Right ventricle myocardium inferior (tissue), 1 donor: Measurements from ENCODE around the gene MICAL2. TPM values are rescaled to one million over a fixed set of nuclear protein-coding genes. Genes with fewer than 3 reads are reported as not detected.
A peak's percentile ranks its signal among the peaks of the same experiment; 100 is the strongest.

Experiments used
- ATAC-seq: fragments of 200-7000 bp; cut with Tn5 transposase; one replicate; pipeline ENCODE4 v1.9.1; 2020; ENCODE audit warnings: mild to moderate bottlenecking, moderate library complexity
- DNase-seq: peaks from one replicate; pipeline ENCODE4 v3.0.0; 2021; ENCODE audit errors: missing footprints
- intact Hi-C: fragments of 100-400 bp; cut with DNase I; formaldehyde crosslinking; loops from one replicate; pipeline ENCODE4 v1.11.0; 2022
- total RNA-seq: library from RNA; stranded (reverse); fragmentation: NEBNext Ultra II Directional; extraction: Animal tissue kit (Norgen Biotek cat#: 25700); gene quantifications from one replicate; pipeline ENCODE4 v1.2.1, GENCODE V29; 2021
- donor health status: DM: no; HTN: yes; CAD: no; lungs with severe emphysema.

MICAL2 gene
- total RNA-seq, 1 donor from 2014 or later: 42.0 TPM

DNA sequence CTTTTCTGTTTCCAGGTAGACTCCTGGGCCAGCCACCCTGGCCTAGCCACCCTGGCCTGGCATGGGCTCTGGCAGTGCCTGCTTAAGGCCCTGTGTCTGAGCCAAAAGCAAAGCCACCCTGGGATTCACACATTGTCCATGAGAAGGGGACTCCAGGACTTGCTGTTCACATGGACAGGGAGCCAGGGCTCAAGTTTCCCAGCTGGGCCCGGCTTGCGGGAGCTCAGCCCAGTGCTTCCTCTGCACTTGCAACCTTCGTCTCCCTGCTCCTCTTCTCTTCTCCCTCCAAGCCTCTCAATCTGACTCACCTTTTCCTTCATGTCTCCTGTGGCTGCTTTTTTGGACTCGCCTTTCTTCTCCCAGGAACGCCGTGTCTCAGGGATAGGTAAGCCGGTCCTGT lies 130.3 kb downstream of the MICAL2 start:
- intact Hi-C loops: no loop called here
- ATAC-seq (no peak), DNase-seq (no peak)

DNA sequence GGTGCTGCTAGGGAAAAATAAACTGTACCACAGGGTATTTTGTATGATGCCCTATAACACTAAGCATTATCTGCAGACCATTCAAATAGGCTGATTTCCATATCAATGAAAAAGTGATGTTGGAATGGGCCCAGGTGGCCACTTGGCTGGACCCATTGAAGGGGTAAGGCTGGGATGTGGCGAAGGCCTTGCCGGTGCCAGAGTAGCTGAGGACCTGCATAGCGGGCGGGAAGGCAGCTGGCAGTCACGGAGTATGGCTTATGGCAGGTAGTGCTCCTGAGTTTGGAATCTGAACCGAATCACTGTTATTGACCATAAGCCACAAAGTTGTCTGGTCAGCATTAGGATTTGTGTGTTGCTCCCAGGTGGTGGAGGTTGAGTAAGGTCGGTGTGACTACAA lies 131.0 kb downstream of the MICAL2 start:
- DNase-seq (no peak), ATAC-seq (no peak)
- intact Hi-C loops: no loop called here

GRCh38 chr11:12241971-12242672 lies 131.7 kb downstream of the MICAL2 start:
- ATAC-seq (no peak), DNase-seq (no peak)
- intact Hi-C loops: no loop called here

DNA sequence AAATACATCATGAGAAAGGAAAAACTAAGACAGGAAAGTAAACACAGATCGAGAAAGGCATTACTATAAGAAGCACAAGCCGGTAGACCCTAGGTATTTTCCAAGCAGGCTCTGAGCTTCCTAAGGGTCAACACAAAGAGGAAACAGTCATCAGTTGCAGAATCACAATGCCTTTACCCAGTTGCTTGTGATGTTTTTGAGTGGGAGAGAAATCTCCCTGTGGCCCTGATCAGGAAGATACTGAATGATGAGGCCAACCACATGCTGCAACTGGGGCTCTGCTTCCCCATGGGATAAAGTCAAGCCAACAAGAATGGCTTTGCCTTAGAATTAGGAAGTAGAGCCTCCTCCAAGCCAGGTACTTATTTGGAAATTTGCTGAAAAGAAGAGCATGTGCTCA lies 132.6 kb downstream of the MICAL2 start:
- intact Hi-C loops: no loop called here
- no peak for ATAC-seq
- no peak for DNase-seq

- ATAC-seq (no peak), DNase-seq (no peak)
- intact Hi-C loops: no loop called here
Observed at GRCh38 chr11:12243486-12243885, 133.1 kb downstream of the MICAL2 start.

- ATAC-seq (no peak), DNase-seq (no peak)
- intact Hi-C loops: no loop called here
Observed at GRCh38 chr11:12243911-12244550, 133.6 kb downstream of the MICAL2 start.

DNA sequence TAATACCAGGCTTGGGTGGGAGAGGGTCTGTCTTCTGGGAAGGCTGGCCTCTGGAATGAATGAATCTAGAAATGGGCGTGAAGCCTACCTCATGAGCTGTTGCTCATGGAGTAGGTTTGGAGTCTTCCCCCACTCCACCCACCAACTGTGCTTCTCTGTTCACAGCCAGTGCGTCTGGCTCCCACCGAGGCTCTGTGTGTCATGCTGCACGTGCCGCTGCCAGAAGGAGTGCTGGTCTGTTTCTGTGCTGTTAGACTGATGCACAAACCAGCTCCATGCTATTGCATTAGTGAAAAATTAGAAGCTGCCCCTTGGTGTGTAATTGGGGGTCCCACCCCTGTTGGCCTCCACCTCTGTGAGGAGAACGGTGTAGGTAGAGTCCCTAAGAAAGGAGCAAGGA lies 134.7 kb downstream of the MICAL2 start:
- intact Hi-C loops: no loop called here
- ATAC-seq: peak; percentile 29
- no peak for DNase-seq

GRCh38 chr11:12245549-12246016 lies 135.2 kb downstream of the MICAL2 start:
- intact Hi-C loops: no loop called here
- ATAC-seq (no peak), DNase-seq (no peak)

- intact Hi-C loops: no loop called here
- DNase-seq (no peak), ATAC-seq (no peak)
Observed at GRCh38 chr11:12246147-12246546, 135.8 kb downstream of the MICAL2 start.

- intact Hi-C loops: no loop called here
- peak; percentile 37 for ATAC-seq
- DNase-seq: no peak
Observed at GRCh38 chr11:12246989-12247388, 136.6 kb downstream of the MICAL2 start.

GRCh38 chr11:12247543-12248254 lies 137.3 kb downstream of the MICAL2 start:
- DNase-seq (no peak), ATAC-seq (peak; percentile 65)
- intact Hi-C loops: no loop called here

- DNase-seq (peak; percentile 90), ATAC-seq (peak; percentile 67)
- intact Hi-C loops: no loop called here
Observed at GRCh38 chr11:12248330-12248729, 137.9 kb downstream of the MICAL2 start.

DNA sequence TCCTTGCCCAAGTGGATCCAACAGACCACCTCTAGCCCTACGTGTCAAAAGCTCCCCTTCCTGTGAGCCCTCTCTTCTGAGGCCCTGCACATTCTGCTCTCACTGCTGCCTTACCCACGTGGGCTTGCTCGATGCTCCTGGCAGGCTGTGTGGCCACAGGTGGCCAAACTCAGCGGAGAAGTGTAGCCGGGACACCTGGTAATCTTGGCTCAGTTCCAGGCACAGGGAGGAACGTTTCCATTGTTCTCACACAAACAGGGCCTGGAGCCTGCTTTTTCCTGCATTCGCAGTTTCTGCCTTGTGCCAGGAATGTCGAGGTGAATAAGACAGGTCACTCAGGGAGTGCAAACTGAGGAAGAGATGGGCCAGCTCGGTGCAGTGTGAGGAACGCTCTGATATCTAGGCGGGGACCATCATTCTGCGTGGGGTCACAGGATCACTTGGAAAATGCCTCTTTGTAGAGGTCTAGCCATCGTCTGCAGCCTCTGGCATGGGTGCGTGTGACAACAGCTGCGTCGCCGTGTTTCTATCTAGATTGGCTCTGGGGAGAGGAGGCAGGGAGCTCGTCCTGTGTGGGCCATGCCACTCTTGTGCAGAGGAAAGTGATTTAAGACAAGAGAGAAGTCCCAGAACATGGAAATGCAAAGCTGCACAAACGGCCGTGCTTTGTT lies 139.3 kb downstream of the MICAL2 start:
- intact Hi-C loops: no loop called here
- no peak for ATAC-seq
- DNase-seq: no peak

DNA sequence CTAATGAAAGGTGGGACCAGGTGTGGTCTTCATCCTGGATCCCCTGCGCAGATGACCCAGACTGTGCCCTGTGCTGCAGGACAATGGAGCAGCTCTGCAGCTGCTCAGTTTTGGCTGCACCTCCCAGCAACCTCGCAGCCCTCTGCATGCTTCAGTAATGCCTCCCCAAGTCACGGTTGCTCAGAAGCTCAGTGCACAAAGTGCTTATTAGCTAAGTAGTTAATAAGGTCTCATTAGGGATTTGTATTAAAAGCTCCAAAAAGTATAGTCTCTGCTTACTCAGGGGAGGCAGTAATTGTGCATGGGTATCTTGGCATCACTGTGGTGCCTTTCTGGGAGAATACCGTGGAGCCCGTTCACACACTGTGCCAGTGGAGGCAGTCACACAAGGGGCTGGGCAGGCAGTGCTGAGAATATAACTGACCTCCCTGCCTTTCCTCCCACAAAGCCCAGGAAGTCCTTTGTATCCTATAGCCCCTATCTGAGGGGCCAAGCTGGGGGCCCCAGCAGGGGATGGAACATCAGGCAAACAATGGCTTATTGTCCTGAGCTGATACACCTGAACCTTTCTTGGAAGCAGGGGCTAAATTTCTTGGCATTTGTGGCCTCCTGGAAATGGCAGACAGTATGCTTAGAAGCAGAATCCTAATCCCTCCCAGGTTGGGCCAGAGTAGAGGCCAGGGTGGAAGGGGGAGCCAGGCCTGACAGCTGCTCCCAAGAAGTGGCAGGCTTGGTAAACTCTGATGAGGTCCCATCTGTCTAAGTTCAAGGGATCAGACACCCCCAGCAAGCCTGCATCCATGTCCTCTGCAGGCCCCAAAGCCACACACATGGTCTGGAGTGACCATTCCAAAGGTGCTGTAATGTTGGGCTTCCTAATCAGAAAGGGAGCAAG lies 141.5 kb downstream of the MICAL2 start:
- ATAC-seq (no peak), DNase-seq (no peak)
- intact Hi-C loops: no loop called here

- intact Hi-C loops: no loop called here
- DNase-seq (no peak), ATAC-seq (no peak)
Observed at GRCh38 chr11:12253843-12254281, 143.5 kb downstream of the MICAL2 start.

- ATAC-seq (no peak), DNase-seq (no peak)
- intact Hi-C loops: no loop called here
Observed at GRCh38 chr11:12258451-12258850, 148.1 kb downstream of the MICAL2 start.

DNA sequence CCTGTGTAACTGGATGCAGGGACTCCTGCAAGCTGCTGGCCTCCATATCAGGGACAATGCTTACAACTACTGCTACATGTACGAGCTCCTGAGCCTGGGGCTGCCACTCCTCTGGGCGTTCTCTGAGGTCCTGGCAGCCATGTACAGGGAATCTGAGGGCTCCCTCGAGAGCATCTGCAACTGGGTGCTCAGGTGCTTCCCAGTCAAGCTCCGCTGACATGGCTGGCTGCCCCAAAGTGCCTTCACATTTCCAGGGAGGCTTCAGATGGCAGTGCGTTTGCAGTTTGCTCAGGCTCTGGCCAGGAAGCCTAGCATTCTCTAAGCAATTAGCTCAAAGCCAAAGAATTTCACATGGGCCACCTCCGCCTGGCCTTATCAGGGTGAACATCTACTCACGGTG lies 149.6 kb downstream of the MICAL2 start:
- DNase-seq: no peak
- ATAC-seq: no peak
- intact Hi-C loops: no loop called here

- no peak for DNase-seq
- intact Hi-C loops: no loop called here
- ATAC-seq: no peak
Observed at GRCh38 chr11:12260731-12261521, 150.5 kb downstream of the MICAL2 start.
